HEK293 (cell line): ENCODE data around the gene SLC2A8.

Experiments used
- ATF2 ChIP-seq: fragments of 450-650 bp; formaldehyde crosslinking; IDR thresholded peaks from 2 replicates; pipeline ENCODE4 v1.5.1; 2016; ENCODE audit warnings: missing biosample characterization, missing genetic modification characterization, low read depth
- CTCF ChIP-seq: fragments of 450-650 bp; formaldehyde crosslinking; IDR thresholded peaks from 2 replicates; pipeline ENCODE4 v1.5.1; 2016; ENCODE audit warnings: missing biosample characterization, missing genetic modification characterization
- FEZF1 ChIP-seq: fragments of 450-650 bp; formaldehyde crosslinking; IDR thresholded peaks from 2 replicates; pipeline ENCODE4 v1.5.1; 2016; ENCODE audit warnings: missing biosample characterization, missing genetic modification characterization
- GLI4 ChIP-seq: fragments of 450-650 bp; formaldehyde crosslinking; IDR thresholded peaks from 2 replicates; pipeline ENCODE4 v1.5.1; 2016; ENCODE audit warnings: missing biosample characterization, missing genetic modification characterization
- GLIS2 ChIP-seq: fragments of 450-650 bp; formaldehyde crosslinking; IDR thresholded peaks from 2 replicates; pipeline ENCODE4 v1.5.1; 2016; ENCODE audit warnings: missing biosample characterization, missing genetic modification characterization
- HOXA7 ChIP-seq: sonication (generic); formaldehyde crosslinking; IDR thresholded peaks from 2 replicates; pipeline ENCODE4 v1.8.1; 2022; ENCODE audit warnings: missing genetic modification reagents, borderline replicate concordance
- KLF9 ChIP-seq: fragments of 450-650 bp; formaldehyde crosslinking; IDR thresholded peaks from 2 replicates; pipeline ENCODE4 v1.5.1; 2016; ENCODE audit warnings: missing biosample characterization, missing genetic modification characterization, low read depth
- PATZ1 ChIP-seq: fragments of 450-650 bp; formaldehyde crosslinking; IDR thresholded peaks from 2 replicates; pipeline ENCODE4 v1.5.1; 2016; ENCODE audit warnings: missing biosample characterization, missing genetic modification characterization
- PRDM1 ChIP-seq: fragments of 450-650 bp; formaldehyde crosslinking; IDR thresholded peaks from 2 replicates; pipeline ENCODE4; 2016; ENCODE audit warnings: missing biosample characterization, missing genetic modification characterization
- REPIN1 ChIP-seq: fragments of 450-650 bp; formaldehyde crosslinking; IDR thresholded peaks from 2 replicates; pipeline ENCODE4 v1.5.1; 2017; ENCODE audit warnings: missing biosample characterization, missing genetic modification characterization, low read depth
- TCF7L2 ChIP-seq: IDR thresholded peaks from 2 replicates; pipeline ENCODE4 v1.6.1; 2011; ENCODE audit warnings: low read depth, mild to moderate bottlenecking, inconsistent platforms, low read length, moderate library complexity, borderline replicate concordance
- ZBTB10 ChIP-seq: fragments of 450-650 bp; formaldehyde crosslinking; IDR thresholded peaks from 2 replicates; pipeline ENCODE4 v1.5.1; 2016; ENCODE audit warnings: missing biosample characterization, missing genetic modification characterization
- ZBTB20 ChIP-seq: fragments of 450-650 bp; formaldehyde crosslinking; IDR thresholded peaks from 2 replicates; pipeline ENCODE4 v1.5.1; 2016; ENCODE audit warnings: missing biosample characterization, missing genetic modification characterization
- ZBTB26 ChIP-seq: fragments of 450-650 bp; formaldehyde crosslinking; optimal IDR thresholded peaks from 2 replicates; pipeline ENCODE3; 2016; ENCODE audit warnings: missing biosample characterization, mild to moderate bottlenecking, missing genetic modification characterization
- ZEB2 ChIP-seq: fragments of 450-650 bp; formaldehyde crosslinking; IDR thresholded peaks from 2 replicates; pipeline ENCODE4 v1.5.1; 2016; ENCODE audit warnings: missing biosample characterization, missing genetic modification characterization
- ZNF132 ChIP-seq: fragments of 450-650 bp; formaldehyde crosslinking; IDR thresholded peaks from 2 replicates; pipeline ENCODE4 v1.5.1; 2017; ENCODE audit warnings: missing biosample characterization, missing genetic modification characterization, borderline replicate concordance
- ZNF16 ChIP-seq: fragments of 450-650 bp; formaldehyde crosslinking; IDR thresholded peaks from 2 replicates; pipeline ENCODE4 v1.5.1; 2016; ENCODE audit warnings: low read depth, missing biosample characterization, missing genetic modification characterization
- ZNF223 ChIP-seq: fragments of 450-650 bp; formaldehyde crosslinking; IDR thresholded peaks from 2 replicates; pipeline ENCODE4 v1.5.1; 2016; ENCODE audit warnings: missing biosample characterization, missing genetic modification characterization
- ZNF404 ChIP-seq: fragments of 450-650 bp; formaldehyde crosslinking; IDR thresholded peaks from 2 replicates; pipeline ENCODE4 v1.5.1; 2017; ENCODE audit warnings: missing biosample characterization, missing genetic modification characterization
- ZNF501 ChIP-seq: fragments of 450-650 bp; formaldehyde crosslinking; IDR thresholded peaks from 2 replicates; pipeline ENCODE4 v1.5.1; 2016; ENCODE audit warnings: missing biosample characterization, missing genetic modification characterization
- ZNF654 ChIP-seq: fragments of 450-650 bp; formaldehyde crosslinking; IDR thresholded peaks from 2 replicates; pipeline ENCODE4 v1.5.1; 2016; ENCODE audit warnings: low read depth, missing biosample characterization, missing genetic modification characterization
- ZNF658 ChIP-seq: fragments of 450-650 bp; formaldehyde crosslinking; IDR thresholded peaks from 2 replicates; pipeline ENCODE4; 2016; ENCODE audit warnings: missing biosample characterization, missing genetic modification characterization
- ZNF670 ChIP-seq: fragments of 450-650 bp; formaldehyde crosslinking; IDR thresholded peaks from 2 replicates; pipeline ENCODE4 v1.5.1; 2016; ENCODE audit warnings: missing biosample characterization, missing genetic modification characterization, low read depth
- ZNF704 ChIP-seq: fragments of 450-650 bp; formaldehyde crosslinking; IDR thresholded peaks from 2 replicates; pipeline ENCODE4 v1.5.1; 2016; ENCODE audit warnings: missing biosample characterization, missing genetic modification characterization
- ZNF837 ChIP-seq: fragments of 450-650 bp; formaldehyde crosslinking; IDR thresholded peaks from 2 replicates; pipeline ENCODE4 v1.5.1; 2016; ENCODE audit warnings: missing biosample characterization, missing genetic modification characterization
- ZSCAN18 ChIP-seq: fragments of 450-650 bp; formaldehyde crosslinking; IDR thresholded peaks from 2 replicates; pipeline ENCODE4 v1.5.1; 2016; ENCODE audit warnings: missing biosample characterization, missing genetic modification characterization
- ZSCAN30 ChIP-seq: fragments of 450-650 bp; IDR thresholded peaks from 2 replicates; pipeline ENCODE4 v1.5.1; 2018; ENCODE audit warnings: missing biosample characterization, mild to moderate bottlenecking, missing genetic modification characterization, moderate library complexity

Gene SLC2A8

GRCh38 chr9:127397646-127398274, 791 bp downstream of the SLC2A8 start (continued):
- TF ChIP-seq PRDM1: no peak
- TF ChIP-seq ZSCAN30 (tag by site-specific recombination): no peak
- TF ChIP-seq ZNF704: no peak
- no peak for TF ChIP-seq FEZF1
- no peak for TF ChIP-seq ZNF837 (tag by site-specific recombination)
- 0 out of 2 replicates have a peak, but pooled peaks have one; percentile 14 for TF ChIP-seq KLF9 (tag by site-specific recombination)
- TF ChIP-seq CTCF (tag by site-specific recombination): peak; percentile 89; the same call in 1 of the 2 replicates
- peak; percentile 51; the same call in 1 of the 2 replicates for TF ChIP-seq ZEB2 (tag by site-specific recombination)
- TF ChIP-seq ZNF223 (tag by site-specific recombination): no peak
- TF ChIP-seq ZBTB20 (tag by site-specific recombination): no peak
- no peak for TF ChIP-seq ZNF132 (tag by site-specific recombination)
- TF ChIP-seq GLIS2 (tag by site-specific recombination): peak; percentile 88
- no peak for TF ChIP-seq ZNF658 (tag by site-specific recombination)
- TF ChIP-seq ZNF404 (tag by site-specific recombination): no peak
- peak; percentile 31 for TF ChIP-seq ZNF654 (tag by site-specific recombination)
- no peak for TF ChIP-seq ATF2
- TF ChIP-seq HOXA7 (CRISPR knock-in tag): no peak
- TF ChIP-seq REPIN1 (tag by site-specific recombination): no peak
- TF ChIP-seq ZBTB10 (tag by site-specific recombination): no peak
- TF ChIP-seq ZNF501 (tag by site-specific recombination): 0 out of 2 replicates have a peak, but pooled peaks have one; percentile 33
- TF ChIP-seq TCF7L2: no peak
- TF ChIP-seq ZSCAN18 (tag by site-specific recombination): no peak
- peak; percentile 55 for TF ChIP-seq ZBTB26 (tag by site-specific recombination)
- TF ChIP-seq ZNF16 (tag by site-specific recombination): no peak
- TF ChIP-seq PATZ1 (tag by site-specific recombination): peak; percentile 65
- no peak for TF ChIP-seq GLI4
- TF ChIP-seq ZNF670 (tag by site-specific recombination): no peak
